NCI-H2171 (cell line): ENCODE measurements around the gene VPS16.

ENCODE experiments used
- DNase-seq: peaks from one replicate; lab custom pipeline; 2025; lab: John Stamatoyannopoulos, UW

The VPS16 gene

DNA sequence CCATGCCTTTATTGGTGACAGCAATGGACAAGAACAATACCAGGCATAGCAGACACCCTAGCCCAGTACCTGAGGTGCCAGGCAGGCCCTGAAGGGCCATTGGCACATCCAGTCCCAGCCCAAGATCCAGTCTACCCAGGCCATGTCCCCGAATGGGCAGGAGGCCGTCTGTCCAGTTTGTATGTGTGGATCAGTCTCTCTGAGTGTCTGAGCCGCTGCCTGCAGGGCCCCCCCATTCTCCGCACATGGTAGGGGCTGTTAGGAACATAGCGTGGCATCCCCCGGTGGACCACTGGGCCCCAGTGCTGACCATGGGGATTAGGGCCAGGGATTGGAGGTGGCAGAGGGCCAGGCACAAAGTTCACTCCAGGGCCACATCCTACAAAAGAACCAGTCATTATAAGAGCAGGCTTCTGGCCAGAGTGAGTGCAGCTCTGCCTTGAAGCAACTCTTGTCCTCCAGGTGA is 5.2 kb upstream of the VPS16 start:
- DNase-seq: no peak

DNA sequence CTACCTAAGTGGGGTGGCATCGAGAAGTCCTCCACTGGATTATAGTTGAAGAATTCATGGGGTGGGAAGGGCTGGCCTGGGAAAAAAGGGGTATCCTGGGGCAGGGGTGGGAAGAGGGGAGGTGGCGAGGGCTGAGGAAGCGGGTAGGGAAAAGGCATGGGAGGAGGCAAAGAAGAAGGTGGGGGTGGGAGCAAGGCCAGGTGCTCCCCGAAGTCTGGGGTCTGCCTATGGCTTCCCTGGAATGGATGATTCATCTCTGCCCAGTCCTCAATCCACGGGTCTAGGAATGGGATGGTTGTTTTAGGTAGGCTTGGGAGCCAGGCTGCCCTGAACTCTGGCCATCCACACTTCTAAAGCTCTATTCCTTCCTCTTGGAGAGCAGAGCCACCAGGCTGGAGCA is 4.5 kb upstream of the VPS16 start:
- DNase-seq: no peak

DNA sequence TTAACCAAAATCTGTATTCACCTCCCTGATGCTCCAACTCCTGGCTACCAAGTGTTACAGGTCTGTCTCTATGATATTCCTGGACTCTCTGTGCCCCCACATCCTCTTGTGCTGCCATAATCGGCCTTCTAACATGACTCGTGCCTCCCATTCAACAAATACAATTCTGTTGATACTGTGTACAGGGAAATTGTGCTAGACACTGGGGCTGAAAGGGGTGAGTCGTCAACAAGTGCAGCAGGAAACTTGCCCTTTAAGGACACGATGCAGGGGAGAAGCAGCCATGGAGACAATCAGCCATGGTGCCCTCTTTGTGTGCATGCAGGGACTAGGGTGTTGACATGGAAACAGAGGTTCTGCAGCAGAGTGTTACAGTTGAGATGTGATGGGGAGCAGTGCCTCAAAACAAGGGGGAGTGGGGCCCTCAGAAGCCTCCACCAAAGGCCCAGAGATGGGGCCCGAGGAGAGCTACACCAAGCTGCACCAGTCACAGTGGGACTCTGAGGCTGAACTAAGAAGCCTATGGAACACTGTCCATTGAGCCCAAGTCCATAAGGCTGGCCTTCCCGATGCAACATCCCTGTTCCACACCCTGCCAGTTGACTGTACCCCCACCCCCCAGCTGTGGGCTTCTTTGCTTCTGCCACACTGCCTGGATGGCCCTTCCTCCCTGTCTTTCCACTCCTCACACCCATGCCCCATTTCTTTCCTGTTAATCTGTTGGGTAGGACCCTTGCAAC is 3.2 kb upstream of the VPS16 start:
- no peak for DNase-seq

DNA sequence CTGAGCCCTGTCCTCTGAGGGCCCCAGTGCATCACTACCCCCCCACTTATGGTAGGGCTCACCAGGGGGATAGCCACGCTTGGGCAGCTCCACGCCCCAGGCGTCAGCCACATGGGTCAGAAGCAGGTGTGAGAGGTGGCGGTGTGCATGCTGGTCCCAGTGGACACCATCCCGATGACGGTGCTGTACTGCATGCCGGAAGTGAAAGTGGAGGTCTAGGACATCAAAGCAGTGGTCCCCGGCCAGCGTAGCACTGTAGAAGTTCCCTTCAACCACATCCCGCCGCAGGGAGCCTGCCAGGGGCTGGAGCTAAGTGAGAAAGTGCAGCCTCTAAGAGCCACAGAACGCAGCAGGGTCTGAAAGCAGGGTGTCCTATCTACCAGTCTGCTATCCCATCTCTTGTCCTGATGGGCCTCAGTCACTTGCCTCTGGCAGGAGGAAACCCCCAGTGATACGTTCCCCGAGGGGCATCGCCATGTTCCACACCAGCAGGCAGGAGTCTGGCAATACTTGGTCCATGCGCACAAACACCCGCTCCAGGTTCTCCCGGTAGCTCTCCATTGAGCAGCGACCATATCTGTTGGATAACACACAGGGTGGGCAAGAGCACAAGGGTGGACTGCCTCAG is 2.3 kb upstream of the VPS16 start:
- no peak for DNase-seq

DNA sequence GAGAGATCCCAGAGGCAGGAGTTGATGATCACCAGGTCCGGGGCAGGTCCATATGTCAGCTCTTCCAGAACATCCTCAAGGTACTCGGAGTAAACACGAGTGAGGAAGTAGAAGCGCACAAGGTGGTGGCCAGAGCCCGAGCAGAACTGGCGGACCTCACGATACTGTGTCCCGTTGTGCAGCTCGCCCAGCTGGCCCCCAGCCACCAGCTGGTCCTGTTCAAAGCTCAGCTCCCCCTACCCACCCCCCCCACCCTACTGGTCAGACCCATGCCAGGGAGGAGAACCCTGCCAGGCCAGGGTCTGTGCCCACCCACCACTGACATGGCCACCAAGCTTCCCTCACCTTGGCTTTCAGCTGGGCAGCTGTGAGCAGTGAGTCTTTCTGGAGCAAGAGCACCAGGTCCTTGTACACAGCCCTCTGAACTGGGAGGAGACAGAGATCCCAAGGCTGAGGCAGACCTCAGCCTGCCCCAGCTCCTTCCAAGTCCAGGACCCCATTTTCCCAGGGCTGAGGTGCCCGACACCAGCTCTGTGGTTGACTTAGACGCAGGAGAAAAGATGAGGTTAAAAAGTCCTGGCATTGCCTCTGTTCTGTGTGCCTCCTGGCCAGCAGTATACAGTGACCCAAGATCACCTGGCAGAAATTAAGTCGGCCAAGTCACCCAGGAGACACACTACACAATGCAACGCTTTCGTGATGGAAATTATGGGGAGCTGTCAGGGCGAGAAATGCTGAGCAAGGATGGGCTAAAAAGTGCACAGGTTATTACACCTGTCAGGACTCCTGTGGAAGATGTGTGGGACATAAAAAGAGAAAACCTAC is 1.5 kb upstream of the VPS16 start:
- no peak for DNase-seq

DNA sequence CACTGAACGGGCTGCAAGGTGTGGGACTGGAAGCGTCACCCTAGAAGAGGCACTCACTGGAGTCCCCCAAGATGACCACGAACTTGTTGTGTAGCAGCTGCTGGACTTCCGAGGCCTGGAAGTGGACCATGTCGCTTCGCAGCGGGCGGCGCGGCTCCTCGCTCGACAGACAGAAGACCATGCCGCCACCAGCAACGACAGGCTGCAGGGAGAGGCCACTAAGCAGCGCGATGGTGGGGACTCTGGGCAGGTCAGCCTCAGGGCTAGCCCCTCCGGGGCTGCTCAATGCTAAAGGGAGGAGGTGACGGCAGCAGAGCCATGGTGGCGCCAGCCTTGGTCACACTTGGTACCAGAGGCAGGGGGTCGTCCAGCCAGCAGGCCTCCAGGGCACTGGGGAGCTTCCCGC is 810 bp upstream of the VPS16 start:
- DNase-seq: no peak

DNA sequence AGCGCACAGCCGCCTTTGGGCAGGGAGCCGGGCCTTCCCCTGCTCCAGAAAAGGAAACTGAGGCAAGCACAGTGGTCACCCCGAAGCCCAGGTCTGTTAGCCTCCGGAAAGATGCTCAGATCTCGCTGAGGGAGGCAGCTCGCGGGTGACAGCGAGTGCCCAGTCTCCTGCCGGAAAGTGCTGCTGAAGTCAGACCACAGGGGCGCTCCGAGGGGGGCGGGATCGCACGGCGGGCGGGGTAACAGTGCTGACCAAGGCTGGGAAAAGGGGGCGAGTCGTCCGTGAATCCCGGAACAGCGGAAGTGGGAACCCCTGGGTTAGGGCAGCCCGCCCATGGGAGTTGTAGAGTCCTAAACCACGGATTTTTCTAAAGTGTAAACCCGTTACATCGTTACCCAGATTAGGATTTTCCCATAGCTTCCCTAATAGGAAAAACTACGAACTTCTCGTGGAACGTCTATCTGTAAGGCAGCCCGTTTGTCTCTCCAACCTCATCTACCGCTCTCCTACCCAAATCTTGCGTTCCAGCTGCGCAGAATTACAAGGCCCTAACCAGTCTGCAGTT is 504 bp downstream of the VPS16 start:
- no peak for DNase-seq

DNA sequence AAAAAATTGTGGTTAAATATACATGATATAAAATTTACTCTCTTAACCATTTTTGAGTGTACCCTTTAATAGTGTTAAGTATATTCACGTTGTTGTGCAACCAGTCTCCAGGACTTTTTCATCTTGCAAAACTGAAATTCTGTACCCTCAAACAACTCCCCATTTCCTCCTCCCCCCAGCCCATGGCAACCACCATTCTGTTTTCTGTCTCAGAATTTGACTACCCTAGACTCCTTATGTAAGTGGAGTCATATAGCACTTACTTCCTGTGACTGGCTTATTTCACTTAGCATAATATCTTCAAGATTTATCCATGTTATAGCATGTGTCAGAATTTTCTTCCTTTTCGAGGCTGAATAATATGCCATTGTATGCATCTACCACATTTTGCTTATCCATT is 5.1 kb downstream of the VPS16 start:
- DNase-seq: no peak

DNA sequence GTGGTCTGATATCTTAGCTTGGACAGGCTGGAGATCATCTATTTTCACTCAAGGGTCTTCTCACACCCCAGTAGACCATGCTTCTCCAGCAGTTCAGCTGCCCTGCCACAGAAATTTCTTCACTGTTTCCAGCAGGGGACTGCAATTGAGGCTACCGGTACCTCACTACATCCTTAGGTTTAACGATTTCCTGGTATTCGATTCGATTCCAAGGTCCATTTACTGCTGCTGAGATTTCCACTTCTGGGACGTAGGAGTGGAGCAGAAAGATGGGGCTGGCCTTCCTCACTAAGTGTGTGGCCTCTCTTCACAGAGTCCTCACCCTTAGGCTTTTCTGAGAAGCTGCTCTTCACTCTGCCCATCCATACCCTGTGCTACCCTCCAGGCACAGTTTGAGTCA is 6.2 kb downstream of the VPS16 start:
- DNase-seq: no peak

DNA sequence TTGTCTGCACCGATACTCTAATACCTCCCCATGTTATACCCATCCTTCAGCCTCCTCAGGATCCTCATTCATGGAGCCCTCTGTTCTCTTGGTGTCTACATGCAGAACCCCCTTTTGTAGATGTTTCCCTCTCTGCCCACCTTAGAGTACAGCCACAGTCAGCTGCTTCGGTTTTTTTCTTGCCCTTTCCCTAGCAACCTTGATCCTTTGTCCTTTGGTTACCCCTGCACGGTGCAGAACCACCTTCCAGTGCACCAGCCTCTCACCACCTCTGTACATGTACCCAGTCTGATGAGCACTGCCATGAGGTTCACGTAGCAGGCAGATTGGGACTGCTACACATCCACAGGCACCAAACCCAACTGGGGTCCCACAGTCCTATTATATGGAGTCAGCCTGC is 7.3 kb downstream of the VPS16 start:
- DNase-seq: no peak

DNA sequence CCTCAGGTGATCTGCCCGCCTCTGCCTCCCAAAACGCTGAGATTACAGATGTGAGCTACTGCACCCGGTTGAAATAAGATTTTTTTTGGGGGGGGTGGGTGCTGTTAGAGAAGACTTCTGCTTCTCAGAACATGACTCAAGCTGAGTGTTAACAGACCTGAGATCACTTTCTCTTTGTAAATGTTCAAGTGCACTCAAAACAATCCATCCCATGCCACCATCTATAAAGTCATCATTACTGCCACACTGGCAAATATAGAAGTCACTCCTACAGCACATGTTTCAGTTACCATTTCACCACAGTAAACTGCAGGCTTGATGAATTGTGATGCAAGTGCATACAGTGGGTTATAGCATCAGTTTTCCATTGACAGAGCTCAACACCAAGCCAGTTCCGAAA is 9.0 kb downstream of the VPS16 start:
- no peak for DNase-seq

DNA sequence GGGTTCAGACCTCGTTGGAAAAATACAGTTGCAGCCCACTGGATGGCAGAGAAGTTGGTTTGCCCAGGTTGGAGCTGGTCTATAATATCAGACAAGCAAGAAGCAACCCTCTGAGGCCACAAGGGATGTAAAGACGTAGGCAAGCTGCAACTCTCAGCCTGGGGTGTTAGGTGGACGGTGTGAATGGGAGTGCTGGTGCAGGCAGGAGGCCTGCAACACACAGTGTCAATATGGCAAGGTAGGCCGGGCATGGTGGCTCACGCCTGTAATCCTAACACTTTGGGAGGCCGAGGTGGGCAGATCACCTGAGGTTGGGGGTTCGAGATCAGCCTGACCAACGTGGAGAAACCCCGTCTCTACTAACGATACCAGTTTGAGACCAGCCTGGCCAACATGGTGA is 10.5 kb downstream of the VPS16 start:
- no peak for DNase-seq

DNA sequence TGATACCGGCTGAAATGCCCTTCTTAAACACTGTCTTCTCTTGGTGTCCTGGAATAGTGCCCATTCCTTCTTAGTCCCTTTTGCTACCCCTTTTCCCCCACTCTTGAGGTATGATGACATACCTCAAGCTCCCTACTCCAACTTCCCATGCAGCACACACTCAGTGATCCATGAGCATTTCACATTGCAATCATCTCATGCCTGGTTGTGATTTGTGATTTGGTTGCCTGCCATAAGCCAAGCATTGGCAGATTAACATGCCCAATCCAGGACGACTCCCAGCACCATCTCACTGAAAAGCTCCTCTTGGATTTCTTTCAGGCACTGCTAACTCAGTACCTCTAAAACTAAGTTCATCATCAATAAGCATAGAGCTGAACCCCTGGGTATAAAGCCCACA is 18.0 kb downstream of the VPS16 start:
- no peak for DNase-seq

DNA sequence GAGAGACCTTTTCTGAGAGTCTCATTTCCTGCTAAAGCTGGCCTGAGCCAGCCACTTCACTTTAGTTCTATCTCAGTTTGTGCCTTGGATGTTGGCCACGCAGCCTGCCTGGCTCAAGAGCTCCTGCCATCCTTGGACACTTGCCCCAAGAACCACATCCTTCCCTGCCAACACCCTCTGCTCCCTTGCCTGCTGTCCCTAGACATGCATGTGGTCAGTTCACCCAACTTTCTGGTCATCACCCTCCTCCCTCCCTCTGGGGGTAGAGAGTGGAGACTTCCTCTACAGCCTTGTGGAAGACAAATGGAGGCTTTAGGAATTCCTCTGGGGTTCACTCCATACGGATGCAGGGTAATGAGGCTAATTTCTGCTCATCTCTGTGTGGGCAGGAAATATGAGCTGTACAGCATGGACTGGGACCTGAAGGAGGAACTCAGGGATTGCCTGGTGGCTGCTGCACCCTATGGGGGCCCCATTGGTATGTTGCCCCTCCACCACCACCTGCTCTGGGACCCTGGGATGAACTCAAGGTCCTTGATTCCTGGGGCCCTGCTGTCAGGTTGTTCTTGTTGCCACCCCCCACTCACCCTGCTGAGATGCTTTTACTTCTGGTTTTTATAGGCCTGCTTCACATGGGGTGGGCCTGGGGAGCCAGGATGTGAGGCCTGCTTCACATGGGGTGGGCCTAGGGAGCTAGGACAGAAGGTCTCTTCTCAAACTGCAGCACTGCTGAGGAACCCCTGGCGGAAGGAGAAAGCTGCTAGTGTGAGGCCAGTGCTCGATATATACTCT is 19.0 kb downstream of the VPS16 start:
- DNase-seq: no peak

DNA sequence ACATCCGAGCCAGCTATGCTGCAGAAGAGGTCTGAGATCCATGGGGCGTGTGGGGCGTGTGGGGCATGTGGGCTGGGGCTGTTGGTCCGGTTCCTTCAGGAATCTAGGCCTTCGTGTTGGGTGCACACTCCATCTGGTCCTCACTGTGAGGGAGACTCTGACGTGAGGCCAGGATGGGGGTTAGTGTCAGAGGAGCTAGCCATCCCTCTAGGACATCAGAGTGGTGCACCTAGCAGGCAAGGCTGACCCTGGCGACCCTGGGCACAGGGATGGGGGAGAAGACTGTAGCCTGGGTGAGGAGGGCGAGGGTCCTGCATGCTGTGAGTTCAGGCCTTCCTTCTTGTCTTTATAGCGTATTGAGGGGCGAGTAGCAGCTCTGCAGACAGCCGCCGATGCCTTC is 24.1 kb downstream of the VPS16 start:
- no peak for DNase-seq

DNA sequence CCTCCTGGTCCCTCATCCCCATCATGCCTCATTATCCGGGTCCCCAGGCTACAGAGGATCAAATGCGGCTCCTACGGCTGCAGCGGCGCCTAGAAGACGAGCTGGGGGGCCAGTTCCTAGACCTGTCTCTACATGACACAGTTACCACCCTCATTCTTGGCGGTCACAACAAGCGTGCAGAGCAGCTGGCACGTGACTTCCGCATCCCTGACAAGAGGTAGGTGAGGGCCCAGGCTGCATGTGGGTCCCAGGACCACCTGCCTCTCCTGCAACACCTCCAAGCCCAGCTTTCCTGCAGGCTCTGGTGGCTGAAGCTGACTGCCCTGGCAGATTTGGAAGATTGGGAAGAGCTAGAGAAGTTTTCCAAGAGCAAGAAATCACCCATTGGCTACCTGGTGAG is 24.6 kb downstream of the VPS16 start:
- DNase-seq: no peak

DNA sequence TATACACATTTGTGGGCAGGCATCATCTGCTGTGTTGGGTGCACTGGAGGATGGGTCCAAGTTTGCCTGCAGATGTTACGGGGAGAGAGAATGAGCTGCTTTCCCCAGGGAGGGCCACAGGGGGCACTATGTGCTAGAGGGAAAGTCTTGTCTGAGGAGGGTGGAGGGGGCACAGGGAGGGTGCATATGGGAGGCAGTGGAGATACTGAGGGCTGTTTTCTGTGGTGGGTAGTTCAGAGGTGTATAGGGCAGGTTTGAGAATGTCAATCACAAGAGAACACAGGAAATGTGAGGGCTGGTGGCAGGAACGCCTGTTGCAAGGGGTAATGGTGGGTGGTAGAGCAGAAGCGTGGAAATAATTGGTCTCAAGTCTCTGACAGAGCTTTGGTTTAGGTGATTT is 25.1 kb downstream of the VPS16 start:
- DNase-seq: no peak

DNA sequence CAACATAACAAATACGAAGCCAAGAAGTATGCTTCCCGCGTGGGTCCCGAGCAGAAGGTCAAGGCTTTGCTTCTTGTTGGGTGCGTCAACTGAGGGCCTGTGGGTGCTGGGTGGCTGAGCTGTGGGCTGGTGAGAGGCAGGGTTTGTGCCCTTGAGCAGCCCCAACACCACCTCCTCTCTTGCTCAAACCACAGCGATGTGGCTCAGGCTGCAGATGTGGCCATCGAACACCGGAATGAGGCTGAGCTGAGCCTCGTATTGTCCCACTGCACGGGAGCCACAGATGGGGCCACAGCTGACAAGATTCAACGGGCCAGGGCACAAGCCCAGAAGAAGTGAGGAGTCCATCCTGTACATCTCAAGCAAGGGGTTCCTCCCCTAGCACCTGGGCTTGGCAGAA is 25.7 kb downstream of the VPS16 start:
- DNase-seq: no peak

DNA sequence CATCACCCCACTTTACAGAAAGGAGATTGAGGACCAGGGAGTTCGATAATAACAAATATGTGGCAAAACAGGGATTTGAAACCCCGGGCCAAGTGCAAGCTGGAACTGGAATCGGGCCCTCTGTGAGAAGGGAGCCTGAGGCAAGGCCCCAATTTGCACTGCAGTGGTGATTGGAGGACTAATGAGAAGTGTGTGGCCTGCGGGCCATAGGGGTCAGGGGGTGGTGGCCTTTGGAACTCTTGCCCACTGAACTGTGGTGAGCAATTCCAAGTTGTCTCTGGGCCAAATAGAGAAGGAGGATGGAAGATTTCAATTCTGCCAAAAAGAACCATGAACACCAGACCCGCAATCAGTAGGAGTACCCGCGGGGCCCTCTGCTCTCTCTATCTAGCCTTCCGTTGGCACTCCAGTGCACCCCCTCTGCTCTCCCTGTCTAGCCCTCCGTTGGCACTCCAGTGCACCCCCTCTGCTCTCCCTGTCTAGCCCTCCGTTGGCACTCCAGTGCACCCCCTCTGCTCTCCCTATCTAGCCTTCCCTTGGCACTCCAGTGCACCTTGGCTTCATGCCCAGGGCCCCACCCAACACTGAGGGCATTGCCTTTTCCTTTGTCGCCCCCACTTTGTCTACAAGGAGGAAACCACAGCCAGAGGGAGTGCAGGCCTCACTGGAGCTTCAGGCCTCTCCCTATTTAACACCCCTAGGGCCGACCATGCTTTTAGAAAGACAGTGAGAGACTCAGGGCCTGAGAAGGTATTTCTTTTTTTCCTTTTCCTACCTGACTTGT is 26.7 kb downstream of the VPS16 start:
- no peak for DNase-seq

DNA sequence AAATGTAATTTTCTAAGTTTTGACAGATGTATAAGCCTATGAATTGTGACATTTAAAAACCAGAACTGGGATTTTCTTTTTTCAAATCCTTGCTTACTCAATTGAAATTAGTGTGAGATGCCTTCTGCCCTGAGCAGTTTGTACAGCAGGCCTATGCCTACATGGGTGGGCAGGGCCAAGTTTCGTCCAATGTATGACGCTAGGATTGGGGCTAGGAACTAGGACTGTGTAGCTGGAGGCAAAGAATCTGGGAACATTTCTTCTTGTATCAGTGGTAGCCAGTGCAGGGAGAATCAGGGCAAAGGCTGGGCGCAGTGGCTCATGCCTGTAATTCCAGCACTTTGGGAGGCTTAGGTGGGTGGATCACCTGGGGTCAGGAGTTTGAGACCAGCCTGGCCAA is 28.8 kb downstream of the VPS16 start:
- DNase-seq: no peak

DNA sequence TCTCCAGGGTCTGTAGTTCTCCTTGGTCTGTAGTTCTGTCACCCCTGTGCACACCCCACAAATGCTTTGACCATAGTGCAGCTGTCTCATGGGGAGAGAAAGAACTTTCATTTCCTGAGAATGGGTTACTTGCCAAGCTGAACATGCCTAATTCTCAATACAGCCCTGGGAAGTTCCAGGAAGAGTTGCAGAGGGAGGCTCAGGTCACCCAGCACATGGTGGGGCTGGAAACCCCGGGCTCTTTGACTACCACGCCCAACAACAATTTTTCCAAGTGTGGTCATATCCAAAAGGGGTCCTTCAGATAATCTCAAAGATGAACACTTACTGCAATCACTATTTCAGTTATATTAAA is 30.5 kb downstream of the VPS16 start:
- DNase-seq: no peak
